HEK293 (cell line): ENCODE results near the gene UCP3.

Source experiments
- CTCF ChIA-PET: fragments of 350-600 bp; formaldehyde crosslinking; extraction: SDS; loops from one replicate; lab custom pipeline; 2021; ENCODE audit warnings: antibody characterized with exemption; lab: Yijun Ruan, JAX
- POLR2A ChIA-PET: fragments of 300-600 bp; formaldehyde crosslinking; extraction: SDS; loops from one replicate; lab custom pipeline; 2020; ENCODE audit warnings: antibody characterized with exemption, inconsistent platforms; lab: Yijun Ruan, JAX
- H3K27ac ChIP-seq: fragments of 200-500 bp; sonication (Bioruptor generic); 2 replicates; pipeline ENCODE4 v1.5.1; 2014; ENCODE audit warnings: low read depth, low read length, control low read depth, inconsistent platforms; ENCODE audit errors: extremely low read depth
- H3K36me3 ChIP-seq, 2 experiments: fragments of 200-500 bp in 1 of 2; sonication (Bioruptor generic) in 1 of 2; 1 replicate in 1 of 2; 2 replicates in 1 of 2; pipeline ENCODE4 v1.5.1; 2014 to 2017; ENCODE audit warnings: inconsistent platforms in 2 of 2, low read length in 2 of 2; ENCODE audit not compliant: control insufficient read depth in 2 of 2, insufficient read depth in 1 of 2
- H3K4me1 ChIP-seq: fragments of 200-500 bp; sonication (Bioruptor generic); 2 replicates; pipeline ENCODE4 v1.5.1; 2014; ENCODE audit warnings: mild to moderate bottlenecking, low read length, inconsistent platforms; ENCODE audit not compliant: control insufficient read depth, insufficient read depth
- H3K4me3 ChIP-seq: 2 replicates; pipeline ENCODE4 v1.5.1; 2011; ENCODE audit warnings: low read depth, mild to moderate bottlenecking, control low read depth, low read length, moderate library complexity
- H3K9me3 ChIP-seq: fragments of 200-500 bp; sonication (Bioruptor generic); 2 replicates; pipeline ENCODE4 v1.5.1; 2014; ENCODE audit warnings: low read depth, low read length, inconsistent platforms; ENCODE audit not compliant: control insufficient read depth, insufficient read depth
- HOXA7 ChIP-seq: sonication (generic); formaldehyde crosslinking; IDR thresholded peaks from 2 replicates; pipeline ENCODE4 v1.8.1; 2022; ENCODE audit warnings: missing genetic modification reagents, borderline replicate concordance
- MYNN ChIP-seq: fragments of 450-650 bp; formaldehyde crosslinking; IDR thresholded peaks from 2 replicates; pipeline ENCODE4 v1.5.1; 2016; ENCODE audit warnings: missing biosample characterization, missing genetic modification characterization, borderline replicate concordance
- MZF1 ChIP-seq: fragments of 450-650 bp; formaldehyde crosslinking; IDR thresholded peaks from 2 replicates; pipeline ENCODE4 v1.5.1; 2017; ENCODE audit warnings: missing biosample characterization, missing genetic modification characterization, borderline replicate concordance
- ZNF248 ChIP-seq: fragments of 450-650 bp; formaldehyde crosslinking; IDR thresholded peaks from 2 replicates; pipeline ENCODE4 v1.5.1; 2017; ENCODE audit warnings: missing biosample characterization, missing genetic modification characterization
- ZNF266 ChIP-seq: fragments of 450-650 bp; formaldehyde crosslinking; IDR thresholded peaks from 2 replicates; pipeline ENCODE4 v1.5.1; 2016; ENCODE audit warnings: missing biosample characterization, missing genetic modification characterization, low read depth
- ZNF350 ChIP-seq: fragments of 450-650 bp; formaldehyde crosslinking; IDR thresholded peaks from 2 replicates; pipeline ENCODE4 v1.5.0; 2017; ENCODE audit warnings: missing biosample characterization, mild to moderate bottlenecking, missing genetic modification characterization
- ZNF501 ChIP-seq: fragments of 450-650 bp; formaldehyde crosslinking; IDR thresholded peaks from 2 replicates; pipeline ENCODE4 v1.5.1; 2016; ENCODE audit warnings: missing biosample characterization, missing genetic modification characterization
- ZNF600 ChIP-seq: fragments of 450-650 bp; formaldehyde crosslinking; IDR thresholded peaks from 2 replicates; pipeline ENCODE4 v1.5.1; 2016; ENCODE audit warnings: missing biosample characterization, missing genetic modification characterization
- ZNF621 ChIP-seq: fragments of 450-650 bp; formaldehyde crosslinking; IDR thresholded peaks from 2 replicates; pipeline ENCODE4 v1.5.1; 2017; ENCODE audit warnings: missing biosample characterization, missing genetic modification characterization
- ZNF76 ChIP-seq: fragments of 450-650 bp; formaldehyde crosslinking; IDR thresholded peaks from 2 replicates; pipeline ENCODE4; 2016; ENCODE audit warnings: low read depth, missing biosample characterization, missing genetic modification characterization, borderline replicate concordance
- ZSCAN30 ChIP-seq: fragments of 450-650 bp; IDR thresholded peaks from 2 replicates; pipeline ENCODE4 v1.5.1; 2018; ENCODE audit warnings: missing biosample characterization, mild to moderate bottlenecking, missing genetic modification characterization, moderate library complexity
- TF ChIP-seq, protein P1 (sequence below): fragments of 450-650 bp; formaldehyde crosslinking; conservative IDR thresholded peaks from 2 replicates; pipeline ENCODE4 v1.5.1; 2016; ENCODE audit warnings: low read depth, missing biosample characterization, missing genetic modification characterization
- TF ChIP-seq, protein P2 (sequence below): fragments of 450-650 bp; formaldehyde crosslinking; IDR thresholded peaks from 2 replicates; pipeline ENCODE4 v1.5.1; 2016; ENCODE audit warnings: missing biosample characterization, missing genetic modification characterization
- TF ChIP-seq, protein P3 (sequence below): fragments of 450-650 bp; formaldehyde crosslinking; optimal IDR thresholded peaks from 2 replicates; pipeline ENCODE3; 2016; ENCODE audit warnings: missing biosample characterization, mild to moderate bottlenecking, missing genetic modification characterization
- TF ChIP-seq, protein P4 (sequence below): sonication (generic); formaldehyde crosslinking; IDR thresholded peaks from 2 replicates; pipeline ENCODE4 v1.8.1; 2022; ENCODE audit warnings: mild to moderate bottlenecking, moderate library complexity, missing genetic modification reagents
- TF ChIP-seq, protein P5 (sequence below): fragments of 450-650 bp; formaldehyde crosslinking; IDR thresholded peaks from 2 replicates; pipeline ENCODE4 v1.5.1; 2017; ENCODE audit warnings: missing biosample characterization, missing genetic modification characterization
- TF ChIP-seq, protein P6 (sequence below): fragments of 450-650 bp; IDR thresholded peaks from 2 replicates; pipeline ENCODE4 v1.5.1; 2018; ENCODE audit warnings: missing biosample characterization, missing genetic modification characterization
- TF ChIP-seq, protein P7 (sequence below): fragments of 450-650 bp; formaldehyde crosslinking; IDR thresholded peaks from 2 replicates; pipeline ENCODE4 v1.5.1; 2016; ENCODE audit warnings: missing biosample characterization, missing genetic modification characterization, low read depth

Gene UCP3

DNA sequence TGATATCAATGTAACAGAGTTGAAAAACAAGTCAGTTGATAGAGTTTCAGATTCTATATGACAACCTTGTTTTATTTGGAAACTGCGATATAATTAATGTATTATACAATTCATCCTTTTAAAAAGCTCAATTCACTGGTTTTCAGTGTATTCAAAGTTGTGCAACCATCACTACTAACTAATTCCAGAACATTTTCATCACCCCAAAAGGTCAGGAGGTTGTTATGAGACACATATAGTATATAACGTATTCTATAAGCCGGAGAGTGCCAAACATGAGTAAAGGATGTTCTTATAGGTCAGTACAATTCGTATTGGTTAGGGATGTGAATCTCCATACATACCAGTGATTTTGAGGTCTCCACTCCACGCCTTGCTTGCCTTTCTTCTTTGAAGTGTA lies 40.1 kb upstream of the UCP3 start:
- H3K36me3 ChIP-seq = peaks cover 0 to 61% of the 10 kb centered on the region in 2 experiments; a peak in 2 of 3 replicates
- ChIA-PET POLR2A (no interaction called here), CTCF (interaction anchor here (1.2 kb wide), 1 partner anchor 85 kb away, joined by 3 read pairs; no protein-coding TSS in a partner anchor)

More for the DNA sequence above, 40.1 kb upstream of the UCP3 start:
- Histone ChIP-seq H3K27ac (no peak overlapping the region), H3K4me1 (no peaks in the 10 kb centered on the region), H3K4me3 (no peak overlapping the region), H3K9me3 (no peaks in the 10 kb centered on the region)
- TF ChIP-seq, protein P1, sequence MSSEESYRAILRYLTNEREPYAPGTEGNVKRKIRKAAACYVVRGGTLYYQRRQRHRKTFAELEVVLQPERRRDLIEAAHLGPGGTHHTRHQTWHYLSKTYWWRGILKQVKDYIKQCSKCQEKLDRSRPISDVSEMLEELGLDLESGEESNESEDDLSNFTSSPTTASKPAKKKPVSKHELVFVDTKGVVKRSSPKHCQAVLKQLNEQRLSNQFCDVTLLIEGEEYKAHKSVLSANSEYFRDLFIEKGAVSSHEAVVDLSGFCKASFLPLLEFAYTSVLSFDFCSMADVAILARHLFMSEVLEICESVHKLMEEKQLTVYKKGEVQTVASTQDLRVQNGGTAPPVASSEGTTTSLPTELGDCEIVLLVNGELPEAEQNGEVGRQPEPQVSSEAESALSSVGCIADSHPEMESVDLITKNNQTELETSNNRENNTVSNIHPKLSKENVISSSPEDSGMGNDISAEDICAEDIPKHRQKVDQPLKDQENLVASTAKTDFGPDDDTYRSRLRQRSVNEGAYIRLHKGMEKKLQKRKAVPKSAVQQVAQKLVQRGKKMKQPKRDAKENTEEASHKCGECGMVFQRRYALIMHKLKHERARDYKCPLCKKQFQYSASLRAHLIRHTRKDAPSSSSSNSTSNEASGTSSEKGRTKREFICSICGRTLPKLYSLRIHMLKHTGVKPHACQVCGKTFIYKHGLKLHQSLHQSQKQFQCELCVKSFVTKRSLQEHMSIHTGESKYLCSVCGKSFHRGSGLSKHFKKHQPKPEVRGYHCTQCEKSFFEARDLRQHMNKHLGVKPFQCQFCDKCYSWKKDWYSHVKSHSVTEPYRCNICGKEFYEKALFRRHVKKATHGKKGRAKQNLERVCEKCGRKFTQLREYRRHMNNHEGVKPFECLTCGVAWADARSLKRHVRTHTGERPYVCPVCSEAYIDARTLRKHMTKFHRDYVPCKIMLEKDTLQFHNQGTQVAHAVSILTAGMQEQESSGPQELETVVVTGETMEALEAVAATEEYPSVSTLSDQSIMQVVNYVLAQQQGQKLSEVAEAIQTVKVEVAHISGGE = no peak
- TF ChIP-seq ZSCAN30 (tag by site-specific recombination) (no peak), ZNF350 (tag by site-specific recombination) (no peak), ZNF248 (no peak), ZNF76 (tag by site-specific recombination) (no peak), HOXA7 (CRISPR knock-in tag) (no peak), ZNF621 (tag by site-specific recombination) (no peak), ZNF266 (tag by site-specific recombination) (no peak), ZNF501 (no peak), MYNN (no peak), ZNF600 (tag by site-specific recombination) (no peak), MZF1 (tag by site-specific recombination) (no peak)
- TF ChIP-seq, protein P2, sequence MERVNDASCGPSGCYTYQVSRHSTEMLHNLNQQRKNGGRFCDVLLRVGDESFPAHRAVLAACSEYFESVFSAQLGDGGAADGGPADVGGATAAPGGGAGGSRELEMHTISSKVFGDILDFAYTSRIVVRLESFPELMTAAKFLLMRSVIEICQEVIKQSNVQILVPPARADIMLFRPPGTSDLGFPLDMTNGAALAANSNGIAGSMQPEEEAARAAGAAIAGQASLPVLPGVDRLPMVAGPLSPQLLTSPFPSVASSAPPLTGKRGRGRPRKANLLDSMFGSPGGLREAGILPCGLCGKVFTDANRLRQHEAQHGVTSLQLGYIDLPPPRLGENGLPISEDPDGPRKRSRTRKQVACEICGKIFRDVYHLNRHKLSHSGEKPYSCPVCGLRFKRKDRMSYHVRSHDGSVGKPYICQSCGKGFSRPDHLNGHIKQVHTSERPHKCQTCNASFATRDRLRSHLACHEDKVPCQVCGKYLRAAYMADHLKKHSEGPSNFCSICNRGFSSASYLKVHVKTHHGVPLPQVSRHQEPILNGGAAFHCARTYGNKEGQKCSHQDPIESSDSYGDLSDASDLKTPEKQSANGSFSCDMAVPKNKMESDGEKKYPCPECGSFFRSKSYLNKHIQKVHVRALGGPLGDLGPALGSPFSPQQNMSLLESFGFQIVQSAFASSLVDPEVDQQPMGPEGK (tag by site-specific recombination) = no peak
- TF ChIP-seq, protein P3, sequence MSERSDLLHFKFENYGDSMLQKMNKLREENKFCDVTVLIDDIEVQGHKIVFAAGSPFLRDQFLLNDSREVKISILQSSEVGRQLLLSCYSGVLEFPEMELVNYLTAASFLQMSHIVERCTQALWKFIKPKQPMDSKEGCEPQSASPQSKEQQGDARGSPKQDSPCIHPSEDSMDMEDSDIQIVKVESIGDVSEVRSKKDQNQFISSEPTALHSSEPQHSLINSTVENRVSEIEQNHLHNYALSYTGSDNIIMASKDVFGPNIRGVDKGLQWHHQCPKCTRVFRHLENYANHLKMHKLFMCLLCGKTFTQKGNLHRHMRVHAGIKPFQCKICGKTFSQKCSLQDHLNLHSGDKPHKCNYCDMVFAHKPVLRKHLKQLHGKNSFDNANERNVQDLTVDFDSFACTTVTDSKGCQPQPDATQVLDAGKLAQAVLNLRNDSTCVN (tag by site-specific recombination) = no peak
- TF ChIP-seq, protein P4, sequence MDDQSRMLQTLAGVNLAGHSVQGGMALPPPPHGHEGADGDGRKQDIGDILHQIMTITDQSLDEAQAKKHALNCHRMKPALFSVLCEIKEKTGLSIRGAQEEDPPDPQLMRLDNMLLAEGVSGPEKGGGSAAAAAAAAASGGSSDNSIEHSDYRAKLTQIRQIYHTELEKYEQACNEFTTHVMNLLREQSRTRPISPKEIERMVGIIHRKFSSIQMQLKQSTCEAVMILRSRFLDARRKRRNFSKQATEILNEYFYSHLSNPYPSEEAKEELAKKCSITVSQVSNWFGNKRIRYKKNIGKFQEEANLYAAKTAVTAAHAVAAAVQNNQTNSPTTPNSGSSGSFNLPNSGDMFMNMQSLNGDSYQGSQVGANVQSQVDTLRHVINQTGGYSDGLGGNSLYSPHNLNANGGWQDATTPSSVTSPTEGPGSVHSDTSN (CRISPR knock-in tag) = no peak
- TF ChIP-seq, protein P5, sequence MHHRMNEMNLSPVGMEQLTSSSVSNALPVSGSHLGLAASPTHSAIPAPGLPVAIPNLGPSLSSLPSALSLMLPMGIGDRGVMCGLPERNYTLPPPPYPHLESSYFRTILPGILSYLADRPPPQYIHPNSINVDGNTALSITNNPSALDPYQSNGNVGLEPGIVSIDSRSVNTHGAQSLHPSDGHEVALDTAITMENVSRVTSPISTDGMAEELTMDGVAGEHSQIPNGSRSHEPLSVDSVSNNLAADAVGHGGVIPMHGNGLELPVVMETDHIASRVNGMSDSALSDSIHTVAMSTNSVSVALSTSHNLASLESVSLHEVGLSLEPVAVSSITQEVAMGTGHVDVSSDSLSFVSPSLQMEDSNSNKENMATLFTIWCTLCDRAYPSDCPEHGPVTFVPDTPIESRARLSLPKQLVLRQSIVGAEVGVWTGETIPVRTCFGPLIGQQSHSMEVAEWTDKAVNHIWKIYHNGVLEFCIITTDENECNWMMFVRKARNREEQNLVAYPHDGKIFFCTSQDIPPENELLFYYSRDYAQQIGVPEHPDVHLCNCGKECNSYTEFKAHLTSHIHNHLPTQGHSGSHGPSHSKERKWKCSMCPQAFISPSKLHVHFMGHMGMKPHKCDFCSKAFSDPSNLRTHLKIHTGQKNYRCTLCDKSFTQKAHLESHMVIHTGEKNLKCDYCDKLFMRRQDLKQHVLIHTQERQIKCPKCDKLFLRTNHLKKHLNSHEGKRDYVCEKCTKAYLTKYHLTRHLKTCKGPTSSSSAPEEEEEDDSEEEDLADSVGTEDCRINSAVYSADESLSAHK (tag by site-specific recombination) = no peak
- TF ChIP-seq, protein P6, sequence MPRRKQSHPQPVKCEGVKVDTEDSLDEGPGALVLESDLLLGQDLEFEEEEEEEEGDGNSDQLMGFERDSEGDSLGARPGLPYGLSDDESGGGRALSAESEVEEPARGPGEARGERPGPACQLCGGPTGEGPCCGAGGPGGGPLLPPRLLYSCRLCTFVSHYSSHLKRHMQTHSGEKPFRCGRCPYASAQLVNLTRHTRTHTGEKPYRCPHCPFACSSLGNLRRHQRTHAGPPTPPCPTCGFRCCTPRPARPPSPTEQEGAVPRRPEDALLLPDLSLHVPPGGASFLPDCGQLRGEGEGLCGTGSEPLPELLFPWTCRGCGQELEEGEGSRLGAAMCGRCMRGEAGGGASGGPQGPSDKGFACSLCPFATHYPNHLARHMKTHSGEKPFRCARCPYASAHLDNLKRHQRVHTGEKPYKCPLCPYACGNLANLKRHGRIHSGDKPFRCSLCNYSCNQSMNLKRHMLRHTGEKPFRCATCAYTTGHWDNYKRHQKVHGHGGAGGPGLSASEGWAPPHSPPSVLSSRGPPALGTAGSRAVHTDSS (tag by site-specific recombination) = no peak
- TF ChIP-seq, protein P7, sequence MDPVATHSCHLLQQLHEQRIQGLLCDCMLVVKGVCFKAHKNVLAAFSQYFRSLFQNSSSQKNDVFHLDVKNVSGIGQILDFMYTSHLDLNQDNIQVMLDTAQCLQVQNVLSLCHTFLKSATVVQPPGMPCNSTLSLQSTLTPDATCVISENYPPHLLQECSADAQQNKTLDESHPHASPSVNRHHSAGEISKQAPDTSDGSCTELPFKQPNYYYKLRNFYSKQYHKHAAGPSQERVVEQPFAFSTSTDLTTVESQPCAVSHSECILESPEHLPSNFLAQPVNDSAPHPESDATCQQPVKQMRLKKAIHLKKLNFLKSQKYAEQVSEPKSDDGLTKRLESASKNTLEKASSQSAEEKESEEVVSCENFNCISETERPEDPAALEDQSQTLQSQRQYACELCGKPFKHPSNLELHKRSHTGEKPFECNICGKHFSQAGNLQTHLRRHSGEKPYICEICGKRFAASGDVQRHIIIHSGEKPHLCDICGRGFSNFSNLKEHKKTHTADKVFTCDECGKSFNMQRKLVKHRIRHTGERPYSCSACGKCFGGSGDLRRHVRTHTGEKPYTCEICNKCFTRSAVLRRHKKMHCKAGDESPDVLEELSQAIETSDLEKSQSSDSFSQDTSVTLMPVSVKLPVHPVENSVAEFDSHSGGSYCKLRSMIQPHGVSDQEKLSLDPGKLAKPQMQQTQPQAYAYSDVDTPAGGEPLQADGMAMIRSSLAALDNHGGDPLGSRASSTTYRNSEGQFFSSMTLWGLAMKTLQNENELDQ (tag by site-specific recombination) = no peak
